HepG2 (cell line): Measurements from ENCODE around the gene RELL2. TPM values are rescaled to one million over a fixed set of nuclear protein-coding genes. Genes with fewer than 3 reads are reported as not detected.

Experiments
- CEBPB ChIP-seq: IDR thresholded peaks from 2 replicates; pipeline ENCODE4 v1.6.1; 2011; ENCODE audit warnings: low read depth, low read length, improper control_type of control experiment, borderline replicate concordance
- CHD4 ChIP-seq: fragments of 200-600 bp; sonication (generic); IDR thresholded peaks from 2 replicates; pipeline ENCODE4 v1.7.0; 2017; ENCODE audit warnings: mild to moderate bottlenecking, low read length, borderline replicate concordance
- EP300 ChIP-seq, 3 experiments: sonication (generic) in 1 of 3; formaldehyde crosslinking in 1 of 3; IDR thresholded peaks; 2 replicates each; pipeline versions ENCODE4 v1.5.1 to v1.6.1; 2011 to 2020; ENCODE audit warnings: low read depth in 2 of 3, low read length in 2 of 3, borderline replicate concordance in 1 of 3, improper control_type of control experiment in 1 of 3, mild to moderate bottlenecking in 1 of 3, missing genetic modification reagents in 1 of 3, moderate library complexity in 1 of 3
- GATA4 ChIP-seq: sonication (generic); IDR thresholded peaks from 2 replicates; pipeline ENCODE4 v1.6.1; 2016; ENCODE audit warnings: antibody characterized with exemption, low read depth, borderline replicate concordance
- GATAD2A ChIP-seq: IDR thresholded peaks from 2 replicates; pipeline ENCODE4 v1.6.1; 2016
- KDM5B ChIP-seq: sonication (generic); formaldehyde crosslinking; IDR thresholded peaks from 2 replicates; pipeline ENCODE4 v1.4.0; 2020; ENCODE audit warnings: missing genetic modification reagents, mild to moderate bottlenecking, borderline replicate concordance
- KMT2B ChIP-seq: IDR thresholded peaks from 2 replicates; pipeline ENCODE4 v1.6.1; 2016; ENCODE audit warnings: missing genetic modification reagents, missing compliant biosample characterization
- RFX3 ChIP-seq: IDR thresholded peaks from 2 replicates; pipeline ENCODE4 v1.6.1; 2016; ENCODE audit warnings: missing biosample characterization, missing genetic modification reagents
- SUZ12 ChIP-seq: fragments of 150-350 bp; IDR thresholded peaks from 2 replicates; pipeline ENCODE4 v1.6.1; 2014; ENCODE audit warnings: low read depth, low read length
- TAF15 ChIP-seq: fragments of 200-400 bp; formaldehyde crosslinking; IDR thresholded peaks from one replicate; pipeline ENCODE4 v1.6.1; 2018; ENCODE audit warnings: mild to moderate bottlenecking, low read depth, low read length; ENCODE audit not compliant: poor library complexity, severe bottlenecking
- TARDBP ChIP-seq: sonication (generic); formaldehyde crosslinking; IDR thresholded peaks from 2 replicates; pipeline ENCODE4 v1.8.0; 2022; ENCODE audit warnings: mild to moderate bottlenecking, missing genetic modification reagents
- ZFP62 ChIP-seq: sonication (generic); formaldehyde crosslinking; IDR thresholded peaks from 2 replicates; pipeline ENCODE4 v1.4.0; 2020; ENCODE audit warnings: missing genetic modification reagents
- ZNF136 ChIP-seq: sonication (generic); formaldehyde crosslinking; IDR thresholded peaks from 2 replicates; pipeline ENCODE4 v1.8.1; 2022; ENCODE audit warnings: low read depth, mild to moderate bottlenecking, moderate library complexity, missing genetic modification reagents
- ZNF207 ChIP-seq: fragments of 450-650 bp; IDR thresholded peaks from 2 replicates; pipeline ENCODE4 v1.6.1; 2016; ENCODE audit warnings: antibody characterized with exemption, borderline replicate concordance
- ZNF235 ChIP-seq: sonication (generic); formaldehyde crosslinking; IDR thresholded peaks from 2 replicates; pipeline ENCODE4 v1.8.1; 2023; ENCODE audit warnings: mild to moderate bottlenecking, missing genetic modification reagents, borderline replicate concordance
- ZNF264 ChIP-seq: sonication (generic); formaldehyde crosslinking; IDR thresholded peaks from 2 replicates; pipeline ENCODE4 v1.4.0; 2020; ENCODE audit warnings: missing genetic modification reagents
- ZNF337 ChIP-seq: sonication (generic); formaldehyde crosslinking; IDR thresholded peaks from 2 replicates; pipeline ENCODE4 v1.5.1; 2020; ENCODE audit warnings: missing genetic modification reagents, low read depth, mild to moderate bottlenecking, borderline replicate concordance
- ZNF501 ChIP-seq: sonication (generic); formaldehyde crosslinking; IDR thresholded peaks from 2 replicates; pipeline ENCODE4 v1.5.1; 2020; ENCODE audit warnings: mild to moderate bottlenecking, moderate library complexity, missing genetic modification reagents
- ZNF619 ChIP-seq: sonication (generic); formaldehyde crosslinking; IDR thresholded peaks from 2 replicates; pipeline ENCODE4 v1.4.0; 2020; ENCODE audit warnings: mild to moderate bottlenecking, missing genetic modification reagents
- ZNF724P ChIP-seq: sonication (generic); formaldehyde crosslinking; IDR thresholded peaks from 2 replicates; pipeline ENCODE4 v1.8.0; 2022; ENCODE audit warnings: missing genetic modification reagents, borderline replicate concordance
- ZNF777 ChIP-seq: sonication (generic); formaldehyde crosslinking; IDR thresholded peaks from 2 replicates; pipeline ENCODE4 v1.4.0; 2020; ENCODE audit warnings: missing genetic modification reagents
- polyA plus RNA-seq, 8 experiments: library from polyadenylated mRNA; depleted of rRNA in 3 of 8; stranded (reverse) in 7 of 8; unstranded in 1 of 8; fragments of >200 nt; fragmentation: Illumina TruSeq in 4 of 8; extraction: Trizol in 4 of 8; gene quantifications; 2 replicates each; pipeline versions ENCODE4 v1.2.1 to v1.2.3, GENCODE V29; 2011 to 2016; ENCODE audit warnings: low read depth in 4 of 8, missing spikeins in 1 of 8, mixed read lengths in 1 of 8; ENCODE audit not compliant: insufficient read depth in 1 of 8
- total RNA-seq, 5 experiments: library from RNA; depleted of rRNA; stranded (reverse); fragments of >200 nt; fragmentation: Illumina TruSeq; extraction: Trizol; gene quantifications; 2 replicates each; pipeline ENCODE4 v1.2.3, GENCODE V29; 2016; ENCODE audit warnings: low read depth in 1 of 5
- TF ChIP-seq, protein P1 (sequence below): sonication (generic); formaldehyde crosslinking; conservative IDR thresholded peaks from 2 replicates; pipeline ENCODE4 v1.8.0; 2022; ENCODE audit warnings: missing genetic modification reagents
- TF ChIP-seq, protein P2 (sequence below), 2 experiments: sonication (generic) in 1 of 2; formaldehyde crosslinking in 1 of 2; IDR thresholded peaks; 2 replicates each; pipeline versions ENCODE4 v1.4.0 to v1.6.1; 2018 to 2020; ENCODE audit warnings: missing genetic modification reagents in 2 of 2, borderline replicate concordance in 1 of 2, low read depth in 1 of 2, mild to moderate bottlenecking in 1 of 2, missing biosample characterization in 1 of 2
- TF ChIP-seq, protein P3 (sequence below): sonication (generic); formaldehyde crosslinking; conservative IDR thresholded peaks from 2 replicates; pipeline ENCODE4 v1.4.0; 2020; ENCODE audit warnings: missing genetic modification reagents

Gene RELL2
- total and polyA plus RNA-seq, 2 of the 13 experiments (the other 11 are each of a cell fraction or from before 2014, with no cell fraction given): 6.4 to 8.3 TPM

GRCh38 chr5:141650851-141651727 is 14.3 kb downstream of the RELL2 start, which contains the start of gene FCHSD1 (continued):
- TF ChIP-seq CEBPB (no peak), SUZ12 (no peak), ZNF619 (CRISPR knock-in tag) (no peak), TARDBP (CRISPR knock-in tag) (no peak), ZNF136 (CRISPR knock-in tag) (0 out of 2 replicates have a peak, but pooled peaks have one; percentile 37), ZFP62 (no peak), ZNF724P (CRISPR knock-in tag) (no peak), EP300 (IDR thresholded peaks at IDR 0.05; ENCODE audit: low read depth in 2 of 2, low read length in 2 of 2) (no peak), EP300 (CRISPR knock-in tag; IDR thresholded peaks at IDR 0.05; ENCODE audit: borderline replicate concordance) (no peak), ZNF264 (CRISPR knock-in tag) (no peak), ZNF337 (CRISPR knock-in tag) (no peak), ZNF235 (CRISPR knock-in tag) (no peak), KDM5B (CRISPR knock-in tag) (peak; percentile 44; the same call in 1 of the 2 replicates), KMT2B (CRISPR knock-in tag) (0 out of 2 replicates have a peak, but pooled peaks have one; percentile 28), ZNF501 (peak; percentile 79), ZNF777 (CRISPR knock-in tag) (no peak), ZNF207 (no peak), RFX3 (CRISPR knock-in tag) (no peak), GATA4 (0 out of 2 replicates have a peak, but pooled peaks have one; percentile 36), CHD4 (no peak), GATAD2A (CRISPR knock-in tag) (no peak), TAF15 (no peak)
- TF ChIP-seq, protein P1, sequence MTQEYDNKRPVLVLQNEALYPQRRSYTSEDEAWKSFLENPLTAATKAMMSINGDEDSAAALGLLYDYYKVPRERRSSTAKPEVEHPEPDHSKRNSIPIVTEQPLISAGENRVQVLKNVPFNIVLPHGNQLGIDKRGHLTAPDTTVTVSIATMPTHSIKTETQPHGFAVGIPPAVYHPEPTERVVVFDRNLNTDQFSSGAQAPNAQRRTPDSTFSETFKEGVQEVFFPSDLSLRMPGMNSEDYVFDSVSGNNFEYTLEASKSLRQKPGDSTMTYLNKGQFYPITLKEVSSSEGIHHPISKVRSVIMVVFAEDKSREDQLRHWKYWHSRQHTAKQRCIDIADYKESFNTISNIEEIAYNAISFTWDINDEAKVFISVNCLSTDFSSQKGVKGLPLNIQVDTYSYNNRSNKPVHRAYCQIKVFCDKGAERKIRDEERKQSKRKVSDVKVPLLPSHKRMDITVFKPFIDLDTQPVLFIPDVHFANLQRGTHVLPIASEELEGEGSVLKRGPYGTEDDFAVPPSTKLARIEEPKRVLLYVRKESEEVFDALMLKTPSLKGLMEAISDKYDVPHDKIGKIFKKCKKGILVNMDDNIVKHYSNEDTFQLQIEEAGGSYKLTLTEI (CRISPR knock-in tag): no peak
- TF ChIP-seq, protein P2, sequence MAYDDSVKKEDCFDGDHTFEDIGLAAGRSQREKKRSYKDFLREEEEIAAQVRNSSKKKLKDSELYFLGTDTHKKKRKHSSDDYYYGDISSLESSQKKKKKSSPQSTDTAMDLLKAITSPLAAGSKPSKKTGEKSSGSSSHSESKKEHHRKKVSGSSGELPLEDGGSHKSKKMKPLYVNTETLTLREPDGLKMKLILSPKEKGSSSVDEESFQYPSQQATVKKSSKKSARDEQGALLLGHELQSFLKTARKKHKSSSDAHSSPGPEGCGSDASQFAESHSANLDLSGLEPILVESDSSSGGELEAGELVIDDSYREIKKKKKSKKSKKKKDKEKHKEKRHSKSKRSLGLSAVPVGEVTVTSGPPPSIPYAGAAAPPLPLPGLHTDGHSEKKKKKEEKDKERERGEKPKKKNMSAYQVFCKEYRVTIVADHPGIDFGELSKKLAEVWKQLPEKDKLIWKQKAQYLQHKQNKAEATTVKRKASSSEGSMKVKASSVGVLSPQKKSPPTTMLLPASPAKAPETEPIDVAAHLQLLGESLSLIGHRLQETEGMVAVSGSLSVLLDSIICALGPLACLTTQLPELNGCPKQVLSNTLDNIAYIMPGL (CRISPR knock-in tag; IDR thresholded peaks at IDR 0.05; ENCODE audit: borderline replicate concordance in 1 of 2, low read depth in 1 of 2): no peak
- TF ChIP-seq, protein P3, sequence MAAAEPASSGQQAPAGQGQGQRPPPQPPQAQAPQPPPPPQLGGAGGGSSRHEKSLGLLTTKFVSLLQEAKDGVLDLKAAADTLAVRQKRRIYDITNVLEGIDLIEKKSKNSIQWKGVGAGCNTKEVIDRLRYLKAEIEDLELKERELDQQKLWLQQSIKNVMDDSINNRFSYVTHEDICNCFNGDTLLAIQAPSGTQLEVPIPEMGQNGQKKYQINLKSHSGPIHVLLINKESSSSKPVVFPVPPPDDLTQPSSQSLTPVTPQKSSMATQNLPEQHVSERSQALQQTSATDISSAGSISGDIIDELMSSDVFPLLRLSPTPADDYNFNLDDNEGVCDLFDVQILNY: no peak
